SU-DHL-6 (cell line): ENCODE measurements around the gene PRM1.

Experiments used
- EZH2phosphoT487 ChIP-seq: fragments of 200-600 bp; sonication (generic), shearing (Covaris generic); conservative IDR thresholded peaks from 2 replicates; pipeline ENCODE4 v1.6.1; 2018; ENCODE audit warnings: mild to moderate bottlenecking, antibody characterized with exemption, low read length, moderate library complexity, mixed read lengths
- TF ChIP-seq, protein P1 (sequence below): fragments of 200-600 bp; sonication (generic); IDR thresholded peaks from one replicate; pipeline ENCODE4 v1.5.1; 2017; ENCODE audit warnings: antibody characterized with exemption, mild to moderate bottlenecking, low read length, moderate library complexity; ENCODE audit not compliant: insufficient read depth, poor library complexity, severe bottlenecking

DNA sequence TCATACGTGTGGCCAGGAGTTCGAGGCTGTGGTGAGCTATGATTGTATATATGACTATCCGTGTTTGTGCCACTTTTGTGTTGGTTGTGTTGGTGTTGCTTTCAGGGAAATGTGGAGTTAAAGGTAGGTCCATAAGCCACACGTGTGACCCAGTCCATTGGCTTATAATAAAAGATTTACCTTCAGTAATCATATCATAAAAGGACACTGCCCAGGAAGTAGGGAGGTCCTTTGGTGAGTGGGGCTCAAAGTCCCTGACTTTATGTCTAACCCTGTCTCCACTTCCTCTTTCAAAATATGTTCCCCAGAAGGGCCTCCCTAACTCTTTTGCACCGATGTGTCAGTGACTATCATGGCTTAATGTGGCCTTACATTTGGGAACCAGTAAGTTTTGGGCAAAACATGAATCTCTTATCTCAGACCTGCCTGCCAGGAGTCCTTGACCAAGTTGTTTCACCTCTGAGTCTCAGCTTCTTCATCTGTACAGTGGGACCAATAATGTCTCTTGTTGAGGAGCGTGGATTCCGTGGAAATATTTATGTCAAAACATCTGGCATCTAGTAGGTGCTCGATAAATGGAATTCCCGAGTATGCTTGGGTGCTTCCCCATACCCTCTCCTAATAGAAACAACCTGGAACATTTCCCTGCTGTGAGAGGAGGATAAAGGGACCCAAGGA lies 16.8 kb downstream of the PRM1 start:
- TF ChIP-seq, protein P1, sequence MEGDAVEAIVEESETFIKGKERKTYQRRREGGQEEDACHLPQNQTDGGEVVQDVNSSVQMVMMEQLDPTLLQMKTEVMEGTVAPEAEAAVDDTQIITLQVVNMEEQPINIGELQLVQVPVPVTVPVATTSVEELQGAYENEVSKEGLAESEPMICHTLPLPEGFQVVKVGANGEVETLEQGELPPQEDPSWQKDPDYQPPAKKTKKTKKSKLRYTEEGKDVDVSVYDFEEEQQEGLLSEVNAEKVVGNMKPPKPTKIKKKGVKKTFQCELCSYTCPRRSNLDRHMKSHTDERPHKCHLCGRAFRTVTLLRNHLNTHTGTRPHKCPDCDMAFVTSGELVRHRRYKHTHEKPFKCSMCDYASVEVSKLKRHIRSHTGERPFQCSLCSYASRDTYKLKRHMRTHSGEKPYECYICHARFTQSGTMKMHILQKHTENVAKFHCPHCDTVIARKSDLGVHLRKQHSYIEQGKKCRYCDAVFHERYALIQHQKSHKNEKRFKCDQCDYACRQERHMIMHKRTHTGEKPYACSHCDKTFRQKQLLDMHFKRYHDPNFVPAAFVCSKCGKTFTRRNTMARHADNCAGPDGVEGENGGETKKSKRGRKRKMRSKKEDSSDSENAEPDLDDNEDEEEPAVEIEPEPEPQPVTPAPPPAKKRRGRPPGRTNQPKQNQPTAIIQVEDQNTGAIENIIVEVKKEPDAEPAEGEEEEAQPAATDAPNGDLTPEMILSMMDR, result no peak
- TF ChIP-seq EZH2phosphoT487, result no peak
